ENCODE measurements around the gene ONECUT3.

DNA sequence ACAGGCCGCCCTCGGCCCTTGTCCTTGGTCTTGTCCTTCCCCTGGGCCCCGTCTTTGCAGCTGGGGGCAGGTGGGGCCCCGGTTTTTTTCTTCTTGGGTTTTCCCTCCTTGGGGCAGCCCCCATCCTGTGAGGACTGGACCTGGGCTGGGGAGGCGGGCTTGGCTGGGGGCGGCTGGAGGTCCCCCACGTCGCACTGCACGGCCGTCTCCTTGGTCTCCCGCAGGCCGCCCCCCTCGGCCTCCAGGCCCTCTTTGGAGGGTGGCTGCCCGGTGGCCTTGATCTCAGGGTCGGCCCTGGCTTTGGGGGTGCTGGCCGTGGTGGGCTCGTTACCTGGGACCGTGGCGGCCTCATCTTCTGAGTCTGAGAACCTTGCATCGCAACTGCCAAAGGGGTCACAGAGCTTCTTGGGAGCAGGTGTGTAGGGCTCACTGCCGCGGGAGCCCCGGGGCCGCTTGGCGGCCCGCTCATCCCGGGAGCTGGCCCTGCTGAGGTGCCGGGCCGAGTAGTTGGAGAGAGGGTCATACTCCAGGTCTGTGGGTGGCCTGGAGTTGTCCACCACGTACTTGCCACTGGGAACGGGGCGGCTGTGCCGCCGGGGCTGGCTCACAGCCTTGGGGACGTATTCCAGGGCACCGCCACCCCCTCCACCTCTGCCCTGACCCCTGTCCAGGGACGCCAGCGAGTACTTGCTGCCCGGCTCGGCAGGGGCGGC lies 74.4 kb downstream of the ONECUT3 start:
- TF ChIP-seq, protein P1, sequence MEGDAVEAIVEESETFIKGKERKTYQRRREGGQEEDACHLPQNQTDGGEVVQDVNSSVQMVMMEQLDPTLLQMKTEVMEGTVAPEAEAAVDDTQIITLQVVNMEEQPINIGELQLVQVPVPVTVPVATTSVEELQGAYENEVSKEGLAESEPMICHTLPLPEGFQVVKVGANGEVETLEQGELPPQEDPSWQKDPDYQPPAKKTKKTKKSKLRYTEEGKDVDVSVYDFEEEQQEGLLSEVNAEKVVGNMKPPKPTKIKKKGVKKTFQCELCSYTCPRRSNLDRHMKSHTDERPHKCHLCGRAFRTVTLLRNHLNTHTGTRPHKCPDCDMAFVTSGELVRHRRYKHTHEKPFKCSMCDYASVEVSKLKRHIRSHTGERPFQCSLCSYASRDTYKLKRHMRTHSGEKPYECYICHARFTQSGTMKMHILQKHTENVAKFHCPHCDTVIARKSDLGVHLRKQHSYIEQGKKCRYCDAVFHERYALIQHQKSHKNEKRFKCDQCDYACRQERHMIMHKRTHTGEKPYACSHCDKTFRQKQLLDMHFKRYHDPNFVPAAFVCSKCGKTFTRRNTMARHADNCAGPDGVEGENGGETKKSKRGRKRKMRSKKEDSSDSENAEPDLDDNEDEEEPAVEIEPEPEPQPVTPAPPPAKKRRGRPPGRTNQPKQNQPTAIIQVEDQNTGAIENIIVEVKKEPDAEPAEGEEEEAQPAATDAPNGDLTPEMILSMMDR (IDR thresholded peaks at IDR 0.05), result no peak
- TF ChIP-seq POLR2A (IDR thresholded peaks at IDR 0.05), result no peak
